Retinal pigment epithelial cell (primary cell): ENCODE measurements around the gene ST8SIA1.

Experiments
- DNase-seq: peaks from one replicate; pipeline ENCODE4 v3.0.0-alpha.2; 2010; ENCODE audit warnings: low read depth
- H3K4me3 ChIP-seq: 2 replicates; pipeline ENCODE4 v1.5.1; 2011; ENCODE audit warnings: mild to moderate bottlenecking, low read length, control low read depth, moderate library complexity
- CTCF ChIP-seq: conservative IDR thresholded peaks from 2 replicates; pipeline ENCODE4 v1.5.1; 2011; ENCODE audit warnings: low read depth, low read length, control low read depth, inconsistent platforms

ST8SIA1 gene

DNA sequence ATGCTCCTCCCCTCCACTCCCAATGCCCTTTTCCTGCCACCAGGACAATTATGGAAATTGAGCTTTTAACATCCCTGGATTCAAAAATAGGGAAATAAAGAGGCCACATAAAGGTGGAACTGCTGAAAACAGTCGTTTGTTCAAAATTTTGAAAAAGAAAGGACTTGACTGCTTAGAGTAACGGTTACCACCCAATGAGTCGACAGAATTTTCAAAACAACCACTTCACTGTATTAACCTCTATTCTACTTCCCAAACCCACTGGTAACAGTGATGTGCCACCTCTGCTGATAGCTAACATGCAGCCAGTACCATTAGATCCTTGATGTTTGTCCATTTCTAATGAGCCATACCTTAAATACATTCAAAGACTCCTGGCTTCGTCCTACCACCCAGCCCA, 4.9 kb downstream of the ST8SIA1 start:
- TF ChIP-seq CTCF = no peak
- DNase-seq = no peak
- H3K4me3 ChIP-seq = no peak overlapping the region

- no peak for DNase-seq
- TF ChIP-seq CTCF = no peak
- H3K4me3 ChIP-seq = no peak overlapping the region
Measured at GRCh38 chr12:22325218-22325617, 9.3 kb downstream of the ST8SIA1 start.

- no peak for DNase-seq
- H3K4me3 ChIP-seq = no peak overlapping the region
- no peak for TF ChIP-seq CTCF
Measured at GRCh38 chr12:22322091-22322490, 12.4 kb downstream of the ST8SIA1 start.

GRCh38 chr12:22321638-22322037, 12.9 kb downstream of the ST8SIA1 start:
- H3K4me3 ChIP-seq = no peak overlapping the region
- TF ChIP-seq CTCF = no peak
- no peak for DNase-seq

GRCh38 chr12:22321018-22321605, 13.4 kb downstream of the ST8SIA1 start:
- no peak for TF ChIP-seq CTCF
- H3K4me3 ChIP-seq = no peak overlapping the region
- DNase-seq = no peak

- no peak for TF ChIP-seq CTCF
- DNase-seq = no peak
- no peak overlapping the region for H3K4me3 ChIP-seq
Measured at GRCh38 chr12:22318108-22318737, 16.3 kb downstream of the ST8SIA1 start.

- no peak for TF ChIP-seq CTCF
- H3K4me3 ChIP-seq = no peak overlapping the region
- DNase-seq = no peak
Measured at GRCh38 chr12:22313963-22314330, 20.6 kb downstream of the ST8SIA1 start.
